ENCODE measurements around the gene ITGA2B. TPM values are rescaled to one million over a fixed set of nuclear protein-coding genes. Genes with fewer than 3 reads are reported as not detected.

ITGA2B gene
- total RNA-seq, 4 donors from 2014 or later, result 0.31 to 1.2 (median 0.45) TPM; not detected in 1

- Histone ChIP-seq H3K36me3 (peaks cover 0 to 40% of the 10 kb centered on the region in 2 donors), H3K4me1 (peaks cover 0 to 45% (median 11%) of the 10 kb centered on the region in 3 donors), H3K4me3 (no peak overlapping the region), H3K27ac (no peak overlapping the region), H3K27me3 (peaks cover 8% of the 10 kb centered on the region), H3K9me3 (no peaks in the 10 kb centered on the region)
- no peak for ATAC-seq
- 83% methylated on average over 1 of the region's 11 CpGs; no CpG with 5 or more reads in 1 of the 2 donors for WGBS, 2 donors (ENCODE audit: low coverage in 1 of 2)
- no peak for TF ChIP-seq EP300 (IDR thresholded peaks at IDR 0.05)
- TF ChIP-seq POLR2A (IDR thresholded peaks at IDR 0.05), result no peak
- no peak for TF ChIP-seq CTCF (IDR thresholded peaks at IDR 0.05)
- no peak for TF ChIP-seq POLR2AphosphoS5 (IDR thresholded peaks at IDR 0.05)
Measured at GRCh38 chr17:44322236-44322895, 67.1 kb downstream of the ITGA2B start.

Small RNA genes lying within 50 kb of the gene (small RNA-seq; reads per million reads assigned to genes)
- 0 reads per million in 4 donors for gene RN7SL258P

Other genes with a start within 250 kb of the ITGA2B start
- gene HROB, start 247.7 kb downstream of the ITGA2B start, total RNA-seq, result 1 to 10 TPM in 2 of 4 donors, under 1 TPM in 1, not detected in 1; 0.81 to 1.5 (median 1.3) TPM
- gene ASB16, start 218.9 kb downstream of the ITGA2B start, total RNA-seq, result 1 to 10 TPM; 1.8 to 6.9 (median 3.9) TPM
- 10 to 100 TPM; 28.3 to 36.1 (median 29.8) TPM for gene TMUB2, start 202.7 kb downstream of the ITGA2B start, total RNA-seq
- 10 to 100 TPM; 33.2 to 63.0 (median 49.0) TPM for gene ATXN7L3, start 189.8 kb downstream of the ITGA2B start, total RNA-seq
- 10 to 100 TPM; 55.6 to 85.5 (median 60.4) TPM for gene UBTF, start 170.0 kb downstream of the ITGA2B start, total RNA-seq
- gene SLC4A1, start 121.5 kb downstream of the ITGA2B start, total RNA-seq, result under 1 TPM in 3 of 4 donors, not detected in 1; 0.08 to 0.54 (median 0.45) TPM
- gene RUNDC3A, start 81.0 kb downstream of the ITGA2B start, total RNA-seq, result 1 to 10 TPM in 1 of 4 donors, under 1 TPM in 2, not detected in 1; 0.54 to 1.5 (median 0.69) TPM
- 10 to 100 TPM; 36.2 to 61.8 (median 49.2) TPM for gene SLC25A39, start 64.8 kb downstream of the ITGA2B start, total RNA-seq
- gene GRN, start 44.3 kb downstream of the ITGA2B start, total RNA-seq, result 100 to 1,000 TPM; 108 to 237 (median 182) TPM
- 1 to 10 TPM in 2 of 4 donors, under 1 TPM in 1, not detected in 1; 0.50 to 3.0 (median 2.3) TPM for gene FAM171A2, start 25.8 kb downstream of the ITGA2B start, total RNA-seq
- gene GPATCH8, start 113.8 kb upstream of the ITGA2B start, total RNA-seq, result 10 to 100 TPM; 21.8 to 54.6 (median 33.9) TPM
- 1 to 10 TPM; 1.5 to 2.7 (median 1.6) TPM for gene FZD2, start 167.8 kb upstream of the ITGA2B start, total RNA-seq